Activated T-cell treated with anti-CD3 and anti-CD28 coated beads, Interleukin-2, amount 50 U/mL, for 24 hours (primary cell): ENCODE results near the gene DPY30.
A peak's percentile ranks its signal among the peaks of the same experiment; 100 is the strongest.
"Not testable (repeated sequence)": the region's sequence is repeated elsewhere in the genome, so short reads cannot be mapped to it uniquely, and the experiment has no call there.

Source experiments
- DNase-seq: peaks from one replicate; pipeline ENCODE4 v3.0.0-alpha.2; 2020
- H3K27ac Mint-ChIP-seq: 2 replicates; pipeline ENCODE4 v1.8.0; 2020; ENCODE audit warnings: mild to moderate bottlenecking, mixed read lengths
- H3K27me3 Mint-ChIP-seq: 2 replicates; pipeline ENCODE4 v1.8.0; 2020; ENCODE audit warnings: mixed read lengths
- H3K36me3 Mint-ChIP-seq: 2 replicates; pipeline ENCODE4 v1.8.0; 2020; ENCODE audit warnings: low read depth, mixed read lengths
- H3K4me1 Mint-ChIP-seq: 2 replicates; pipeline ENCODE4 v1.8.0; 2020; ENCODE audit warnings: low read depth, mixed read lengths
- H3K4me3 Mint-ChIP-seq: 2 replicates; pipeline ENCODE4 v1.8.0; 2020; ENCODE audit warnings: mild to moderate bottlenecking, moderate library complexity, mixed read lengths
- H3K9me3 Mint-ChIP-seq: 2 replicates; pipeline ENCODE4 v1.8.0; 2020; ENCODE audit warnings: mixed read lengths

Gene DPY30

GRCh38 chr2:32039447-32040219 is at the start of gene DPY30:
DPY30 (minus strand) TSS chr2:32039805; CDS start chr2:32039456, 349 bp downstream.
- peaks cover 21% of the 10 kb centered on the region for H3K36me3 Mint-ChIP-seq

GRCh38 chr2:32074134-32074506 is 34.5 kb upstream of the DPY30 start:
- peaks cover 35% of the 10 kb centered on the region for H3K4me1 Mint-ChIP-seq

More at GRCh38 chr2:32039447-32040219, at the start of gene DPY30:
- H3K4me1 Mint-ChIP-seq: peaks cover 19% of the 10 kb centered on the region
- no peaks in the 10 kb centered on the region for H3K27me3 Mint-ChIP-seq
- H3K4me3 Mint-ChIP-seq: peak within 1 kb of the TSS; percentile 86
- peak within 1 kb of the TSS; percentile 92 for H3K27ac Mint-ChIP-seq
- DNase-seq: peak; percentile 92
- no peaks in the 10 kb centered on the region for H3K9me3 Mint-ChIP-seq

GRCh38 chr2:32067549-32067948 is 27.9 kb upstream of the DPY30 start:
- Mint-ChIP-seq H3K36me3 (peaks cover 36% of the 10 kb centered on the region), H3K4me1 (peaks cover 46% of the 10 kb centered on the region), H3K27ac (no peak overlapping the region), H3K27me3 (no peaks in the 10 kb centered on the region), H3K4me3 (no peak overlapping the region), H3K9me3 (no peaks in the 10 kb centered on the region)
- DNase-seq: no peak

More at GRCh38 chr2:32074134-32074506, 34.5 kb upstream of the DPY30 start:
- DNase-seq: no peak
- H3K36me3 Mint-ChIP-seq: peaks cover 35% of the 10 kb centered on the region
- H3K4me3 Mint-ChIP-seq: no peak overlapping the region
- H3K9me3 Mint-ChIP-seq: no peaks in the 10 kb centered on the region
- no peaks in the 10 kb centered on the region for H3K27me3 Mint-ChIP-seq
- H3K27ac Mint-ChIP-seq: no peak overlapping the region

- Mint-ChIP-seq H3K27ac (no peak overlapping the region), H3K4me1 (peaks cover 34% of the 10 kb centered on the region), H3K9me3 (no peaks in the 10 kb centered on the region), H3K36me3 (peaks cover 21% of the 10 kb centered on the region), H3K4me3 (peak overlapping the region; percentile 95), H3K27me3 (no peaks in the 10 kb centered on the region)
- DNase-seq: no peak
Measured at GRCh38 chr2:32064713-32065112, 25.1 kb upstream of the DPY30 start.

- Mint-ChIP-seq H3K36me3 (peaks cover 21% of the 10 kb centered on the region), H3K4me3 (peak overlapping the region; percentile 95), H3K27ac (peak overlapping the region; percentile 96), H3K9me3 (no peaks in the 10 kb centered on the region), H3K4me1 (peaks cover 34% of the 10 kb centered on the region), H3K27me3 (no peaks in the 10 kb centered on the region)
- no peak for DNase-seq
Measured at GRCh38 chr2:32064021-32064601, 24.5 kb upstream of the DPY30 start.

- Mint-ChIP-seq H3K9me3 (no peaks in the 10 kb centered on the region), H3K27ac (peak within 1 kb of the TSS; percentile 96), H3K36me3 (peaks cover 21% of the 10 kb centered on the region), H3K4me3 (peak within 1 kb of the TSS; percentile 95), H3K4me1 (peaks cover 34% of the 10 kb centered on the region), H3K27me3 (no peaks in the 10 kb centered on the region)
- DNase-seq: peak; percentile 97
Measured at GRCh38 chr2:32063310-32064020, 23.9 kb upstream of the DPY30 start, which contains the start of gene SPAST. SPAST (plus strand) TSS chr2:32063556; CDS start chr2:32063832, 276 bp downstream.

- no peak for DNase-seq
- Mint-ChIP-seq H3K36me3 (peaks cover 17% of the 10 kb centered on the region), H3K27me3 (no peaks in the 10 kb centered on the region), H3K27ac (peak overlapping the region; percentile 96), H3K4me1 (peaks cover 33% of the 10 kb centered on the region), H3K4me3 (peak overlapping the region; percentile 95), H3K9me3 (no peaks in the 10 kb centered on the region)
Measured at GRCh38 chr2:32061973-32062861, 22.6 kb upstream of the DPY30 start.

GRCh38 chr2:32061430-32061829 is 21.8 kb upstream of the DPY30 start:
- no peaks in the 10 kb centered on the region for H3K9me3 Mint-ChIP-seq
- peaks cover 16% of the 10 kb centered on the region for H3K36me3 Mint-ChIP-seq
- H3K4me3 Mint-ChIP-seq: peak overlapping the region; percentile 21
- no peak overlapping the region for H3K27ac Mint-ChIP-seq
- DNase-seq: no peak
- no peaks in the 10 kb centered on the region for H3K27me3 Mint-ChIP-seq
- H3K4me1 Mint-ChIP-seq: peaks cover 30% of the 10 kb centered on the region

- Mint-ChIP-seq H3K27ac (no peak overlapping the region), H3K36me3 (peaks cover 6% of the 10 kb centered on the region), H3K4me3 (no peak overlapping the region), H3K4me1 (peaks cover 25% of the 10 kb centered on the region), H3K27me3 (no peaks in the 10 kb centered on the region), H3K9me3 (no peaks in the 10 kb centered on the region)
- DNase-seq: no peak
Measured at GRCh38 chr2:32060266-32060665, 20.7 kb upstream of the DPY30 start.

- no peak overlapping the region for H3K27ac Mint-ChIP-seq
Measured at GRCh38 chr2:32058130-32058529, 18.5 kb upstream of the DPY30 start.

GRCh38 chr2:32054583-32054982 is 15.0 kb upstream of the DPY30 start:
- H3K27ac Mint-ChIP-seq, H3K9me3 Mint-ChIP-seq, H3K4me1 Mint-ChIP-seq, H3K36me3 Mint-ChIP-seq, H3K4me3 Mint-ChIP-seq, DNase-seq, H3K27me3 Mint-ChIP-seq: not testable (repeated sequence)

More at GRCh38 chr2:32058130-32058529, 18.5 kb upstream of the DPY30 start:
- H3K9me3 Mint-ChIP-seq: no peaks in the 10 kb centered on the region
- no peak for DNase-seq
- H3K36me3 Mint-ChIP-seq: peaks cover 2% of the 10 kb centered on the region
- H3K27me3 Mint-ChIP-seq: no peaks in the 10 kb centered on the region
- H3K4me3 Mint-ChIP-seq: no peak overlapping the region
- H3K4me1 Mint-ChIP-seq: peaks cover 14% of the 10 kb centered on the region

- H3K27ac Mint-ChIP-seq: no peak overlapping the region
- H3K9me3 Mint-ChIP-seq: no peaks in the 10 kb centered on the region
- H3K4me1 Mint-ChIP-seq: peaks cover 5% of the 10 kb centered on the region
- no peaks in the 10 kb centered on the region for H3K36me3 Mint-ChIP-seq
- no peak overlapping the region for H3K4me3 Mint-ChIP-seq
- no peak for DNase-seq
- no peaks in the 10 kb centered on the region for H3K27me3 Mint-ChIP-seq
Measured at GRCh38 chr2:32051836-32052439, 12.3 kb upstream of the DPY30 start.

GRCh38 chr2:32043561-32043960 is 4.0 kb upstream of the DPY30 start:
- Mint-ChIP-seq H3K4me1 (peaks cover 15% of the 10 kb centered on the region), H3K4me3 (no peak overlapping the region), H3K27ac (no peak overlapping the region), H3K9me3 (no peaks in the 10 kb centered on the region), H3K27me3 (no peaks in the 10 kb centered on the region), H3K36me3 (peaks cover 8% of the 10 kb centered on the region)
- DNase-seq: no peak
